Esophagus squamous epithelium (tissue), 5 donors: Measurements from ENCODE around the gene LILRB5. TPM values are rescaled to one million over a fixed set of nuclear protein-coding genes. Genes with fewer than 3 reads are reported as not detected.

ENCODE experiments used
- DNase-seq: peaks from one replicate; lab custom pipeline; 2025; lab: John Stamatoyannopoulos, UW
- H3K27ac ChIP-seq, 4 donors: fragments of 200-600 bp; sonication (generic); one replicate each; pipeline ENCODE4 v1.5.1; 2016 to 2019; ENCODE audit warnings: mild to moderate bottlenecking in 1 of 4
- H3K27me3 ChIP-seq, 4 donors: fragments of 200-600 bp; sonication (generic); 1 replicate in 3 of 4; 2 replicates in 1 of 4; pipeline versions ENCODE4 v1.5.1 to v1.6.0; 2017 to 2021; ENCODE audit warnings: antibody characterized with exemption in 1 of 4
- H3K36me3 ChIP-seq, 3 donors: fragments of 200-600 bp; sonication (generic); one replicate each; pipeline ENCODE4 v1.5.1; 2016 to 2019
- H3K4me1 ChIP-seq, 3 donors: fragments of 200-600 bp; sonication (generic); one replicate each; pipeline ENCODE4 v1.5.1; 2017 to 2019
- H3K4me3 ChIP-seq, 4 donors: fragments of 200-600 bp; sonication (generic); 1 replicate in 3 of 4; 2 replicates in 1 of 4; pipeline ENCODE4 v1.5.1; 2016 to 2019; ENCODE audit warnings: mild to moderate bottlenecking in 2 of 4, moderate library complexity in 1 of 4
- H3K9me3 ChIP-seq, 3 donors: fragments of 200-600 bp; sonication (generic); one replicate each; pipeline ENCODE4 v1.5.1; 2016 to 2019
- CTCF ChIP-seq, 6 experiments: fragments of 450-650 bp in 4 of 6; fragments of 200-600 bp in 2 of 6; sonication (generic) in 2 of 6; IDR thresholded peaks; one replicate each; pipeline ENCODE4 v1.5.1; 2016 to 2019; ENCODE audit warnings: antibody characterized with exemption in 6 of 6, mild to moderate bottlenecking in 4 of 6, moderate library complexity in 4 of 6
- POLR2A ChIP-seq, 4 donors: fragments of 450-650 bp; IDR thresholded peaks; one replicate each; pipeline ENCODE4 v1.6.1; 2017; ENCODE audit warnings: antibody characterized with exemption in 4 of 4, mild to moderate bottlenecking in 4 of 4, moderate library complexity in 3 of 4
- WGBS, 2 donors: methylation state at CpG; one replicate each; pipeline ENCODE4 v1.1.5; 2018; 5-methylcytosine and 5-hydroxymethylcytosine counted together
- intact Hi-C: fragments of 100-400 bp; cut with DNase I; formaldehyde crosslinking; loops from one replicate; pipeline ENCODE4 v1.15.0; 2022
- total RNA-seq, 4 donors: library from RNA; depleted of rRNA; stranded (reverse); fragments of >200 nt; gene quantifications; one replicate each; pipeline ENCODE4 v1.1.0, GENCODE V29; 2016
- donor health status: DM: yes; HTN: yes; CAD: no.

LILRB5 gene
- total RNA-seq, 4 donors from 2014 or later: 1.4 to 9.3 (median 5.8) TPM; not detected in 1

GRCh38 chr19:54268936-54269335, 11.9 kb upstream of the LILRB5 start:
- Histone ChIP-seq H3K27me3 (peaks cover 0 to 32% (median 0%) of the 10 kb centered on the region in 4 donors), H3K4me1 (no peaks in the 10 kb centered on the region), H3K27ac (no peak overlapping the region), H3K4me3 (no peak overlapping the region), H3K36me3 (no peaks in the 10 kb centered on the region), H3K9me3 (no peaks in the 10 kb centered on the region)
- 43 to 56% methylated on average over 2 of the region's 2 CpGs for WGBS, 2 donors
- no peak for DNase-seq
- no peak for TF ChIP-seq POLR2A (IDR thresholded peaks at IDR 0.05)
- TF ChIP-seq CTCF (IDR thresholded peaks at IDR 0.05): no peak
- intact Hi-C loops: no loop called here

- Histone ChIP-seq H3K9me3 (no peaks in the 10 kb centered on the region), H3K4me1 (no peaks in the 10 kb centered on the region), H3K36me3 (no peaks in the 10 kb centered on the region), H3K4me3 (no peak overlapping the region), H3K27me3 (peaks cover 0 to 25% (median 0%) of the 10 kb centered on the region in 4 donors), H3K27ac (no peak overlapping the region)
- WGBS, 2 donors: 9 to 10% methylated on average over 6 of the region's 6 CpGs
- TF ChIP-seq POLR2A (IDR thresholded peaks at IDR 0.05) (no peak), CTCF (IDR thresholded peaks at IDR 0.05) (peak; percentile 47 to 69 (median 51))
- DNase-seq: no peak
- intact Hi-C loops: no loop called here
Measured at GRCh38 chr19:54266133-54266532, 9.1 kb upstream of the LILRB5 start.

- Histone ChIP-seq H3K4me1 (no peaks in the 10 kb centered on the region), H3K4me3 (no peak overlapping the region), H3K9me3 (no peaks in the 10 kb centered on the region), H3K36me3 (no peaks in the 10 kb centered on the region), H3K27ac (no peak overlapping the region), H3K27me3 (peaks cover 0 to 22% (median 0%) of the 10 kb centered on the region in 4 donors)
- 68 to 81% methylated on average over 2 of the region's 2 CpGs for WGBS, 2 donors
- no peak for TF ChIP-seq POLR2A (IDR thresholded peaks at IDR 0.05)
- no peak for TF ChIP-seq CTCF (IDR thresholded peaks at IDR 0.05)
- intact Hi-C loops: no loop called here
- no peak for DNase-seq
Measured at GRCh38 chr19:54262470-54262869, 5.4 kb upstream of the LILRB5 start.

GRCh38 chr19:54262066-54262465, 5.0 kb upstream of the LILRB5 start:
- intact Hi-C loops: no loop called here
- H3K4me3 ChIP-seq: no peak overlapping the region
- no peak for DNase-seq
- no peak overlapping the region for H3K27ac ChIP-seq
- TF ChIP-seq POLR2A (IDR thresholded peaks at IDR 0.05): no peak
- no peak for TF ChIP-seq CTCF (IDR thresholded peaks at IDR 0.05)
- H3K36me3 ChIP-seq: no peaks in the 10 kb centered on the region
- no peaks in the 10 kb centered on the region for H3K9me3 ChIP-seq
- H3K27me3 ChIP-seq: peaks cover 0 to 22% (median 0%) of the 10 kb centered on the region in 4 donors
- 54 to 72% methylated on average over 8 to 9 of the region's 11 CpGs for WGBS, 2 donors
- H3K4me1 ChIP-seq: no peaks in the 10 kb centered on the region

GRCh38 chr19:54256250-54257115, 590 bp downstream of the LILRB5 start:
- H3K4me1 ChIP-seq: no peaks in the 10 kb centered on the region
- no peak for TF ChIP-seq CTCF (IDR thresholded peaks at IDR 0.05)
- no peak for TF ChIP-seq POLR2A (IDR thresholded peaks at IDR 0.05)
- no peaks in the 10 kb centered on the region for H3K36me3 ChIP-seq
- WGBS, 2 donors: 59 to 62% methylated on average over 4 to 5 of the region's 19 CpGs
- H3K4me3 ChIP-seq: peak overlapping the region in 2 of 4 donors; percentile 18 to 35
- H3K27me3 ChIP-seq: peaks cover 0 to 61% (median 0%) of the 10 kb centered on the region in 4 donors
- no peak overlapping the region for H3K27ac ChIP-seq
- intact Hi-C loops: no loop called here
- no peaks in the 10 kb centered on the region for H3K9me3 ChIP-seq
- DNase-seq: no peak
